PC-3 (cell line): ENCODE data around the gene TIGD1. TPM values are rescaled to one million over a fixed set of nuclear protein-coding genes. Genes with fewer than 3 reads are reported as not detected.

Experiments used
- ATAC-seq: fragments of 200-7000 bp; cut with Tn5 transposase; 2 replicates; pipeline ENCODE4 v1.9.1; 2020; ENCODE audit warnings: mild to moderate bottlenecking, moderate library complexity
- BruUV-seq: library from RNA; stranded (reverse); fragments of 400-500 nt; replicated peaks from 2 replicates; lab custom pipeline; 2021; lab: Mats Ljungman, UMichigan
- CTCF ChIA-PET: fragments of 300-600 bp; sonication (Branson Sonifier 250); formaldehyde crosslinking; loops from one replicate; lab custom pipeline; 2022; ENCODE audit warnings: antibody characterized with exemption; lab: Charles Lee
- POLR2A ChIA-PET: fragments of 300-600 bp; sonication (Branson Sonifier 250); formaldehyde crosslinking; loops from one replicate; lab custom pipeline; 2022; ENCODE audit warnings: antibody characterized with exemption; ENCODE audit not compliant: unreplicated experiment; lab: Charles Lee
- DNase-seq: peaks from one replicate; pipeline ENCODE4 v3.0.0-alpha.2; 2015
- H2AFZ ChIP-seq: fragments of 300-600 bp; sonication (generic); 2 replicates; pipeline ENCODE4 v1.6.0; 2016; ENCODE audit warnings: antibody characterized with exemption, low read length
- H3F3A ChIP-seq: fragments of 300-600 bp; sonication (generic); one replicate; pipeline ENCODE4 v1.6.0; 2017; ENCODE audit warnings: antibody characterized with exemption, low read length, control low read depth, mild to moderate bottlenecking; ENCODE audit not compliant: unreplicated experiment
- H3K27ac ChIP-seq: fragments of 300-600 bp; sonication (generic); 2 replicates; pipeline ENCODE4 v1.5.1; 2016; ENCODE audit warnings: mild to moderate bottlenecking, low read length
- H3K27me3 ChIP-seq: fragments of 300-600 bp; sonication (generic); 2 replicates; pipeline ENCODE4 v1.6.1; 2016; ENCODE audit warnings: low read length, mixed read lengths
- H3K36me3 ChIP-seq: fragments of 300-600 bp; sonication (generic); 2 replicates; pipeline ENCODE4 v1.6.1; 2016; ENCODE audit warnings: low read depth, mixed run types, low read length, mixed read lengths
- H3K4me1 ChIP-seq: fragments of 300-600 bp; sonication (generic); 2 replicates; pipeline ENCODE4 v1.5.1; 2016; ENCODE audit warnings: low read length; ENCODE audit not compliant: insufficient read depth
- H3K4me2 ChIP-seq: fragments of 300-600 bp; sonication (generic); 2 replicates; pipeline ENCODE4 v1.6.0; 2016; ENCODE audit warnings: low read length
- H3K4me3 ChIP-seq: fragments of 300-600 bp; sonication (generic); 2 replicates; pipeline ENCODE4 v1.5.1; 2016; ENCODE audit warnings: mild to moderate bottlenecking, low read length, mixed read lengths
- H3K79me2 ChIP-seq: fragments of 300-600 bp; sonication (generic); 2 replicates; pipeline ENCODE4 v1.6.1; 2017; ENCODE audit warnings: low read length, mixed read lengths
- H3K9ac ChIP-seq: fragments of 300-600 bp; sonication (generic); 2 replicates; pipeline ENCODE4 v1.6.0; 2016; ENCODE audit warnings: mild to moderate bottlenecking, low read length
- H3K9me2 ChIP-seq: fragments of 300-600 bp; sonication (generic); replicated peaks from 2 replicates; pipeline ENCODE4 v1.6.1; 2016; ENCODE audit warnings: mixed run types, low read length, mixed read lengths
- H3K9me3 ChIP-seq: fragments of 300-600 bp; sonication (generic); 2 replicates; pipeline ENCODE4 v1.6.1; 2016; ENCODE audit warnings: low read length, mixed read lengths
- H4K20me1 ChIP-seq: fragments of 300-600 bp; sonication (generic); 2 replicates; pipeline ENCODE4 v1.6.1; 2016; ENCODE audit warnings: low read length, mixed read lengths
- CTCF ChIP-seq: fragments of 300-600 bp; sonication (generic); conservative IDR thresholded peaks from 2 replicates; pipeline ENCODE4 v1.5.1; 2017; ENCODE audit warnings: antibody characterized with exemption, low read depth, mild to moderate bottlenecking, low read length
- EZH2 ChIP-seq: fragments of 300-600 bp; sonication (generic); IDR thresholded peaks from one replicate; pipeline ENCODE4 v1.6.1; 2017; ENCODE audit warnings: antibody characterized with exemption, mild to moderate bottlenecking, low read length; ENCODE audit not compliant: unreplicated experiment
- EZH2phosphoT487 ChIP-seq: fragments of 300-600 bp; sonication (generic); IDR thresholded peaks from 2 replicates; pipeline ENCODE4 v1.6.1; 2018; ENCODE audit warnings: mild to moderate bottlenecking, antibody characterized with exemption, low read length, borderline replicate concordance
- intact Hi-C: fragments of 100-400 bp; cut with micrococcal nuclease; formaldehyde crosslinking; loops from 2 replicates; pipeline ENCODE4 v1.9.0; 2023
- total RNA-seq: library from RNA; depleted of rRNA; stranded (reverse); fragments of >200 nt; gene quantifications from 2 replicates; pipeline ENCODE4 v1.2.3, GENCODE V29; 2014

TIGD1 gene
- total RNA-seq, 1 experiment from 2014 or later, result 6.3 TPM

- no peak overlapping the region for H3K9ac ChIP-seq
- H3K9me2 ChIP-seq, result no peaks in the 10 kb centered on the region
- H3K36me3 ChIP-seq, result no peaks in the 10 kb centered on the region
- H3K27ac ChIP-seq, result no peak overlapping the region
- no peak overlapping the region for H2AFZ ChIP-seq
- POLR2A ChIA-PET, result no interaction called here
- no peaks in the 10 kb centered on the region for H3K79me2 ChIP-seq
- no peak overlapping the region for H3K4me3 ChIP-seq
- H3K4me2 ChIP-seq, result no peak overlapping the region
- H3K27me3 ChIP-seq, result peaks cover 26% of the 10 kb centered on the region
- H3K9me3 ChIP-seq, result no peaks in the 10 kb centered on the region
- DNase-seq (no peak), ATAC-seq (no peak)
- CTCF ChIA-PET, result no interaction called here
- no peak for TF ChIP-seq EZH2phosphoT487
- TF ChIP-seq EZH2, result no peak
- no peaks in the 10 kb centered on the region for H4K20me1 ChIP-seq
- H3F3A ChIP-seq, result no peaks in the 10 kb centered on the region
- H3K4me1 ChIP-seq, result no peaks in the 10 kb centered on the region
- intact Hi-C loops, result no loop called here
- BruUV-seq, result no TSS peak
Observed at GRCh38 chr2:232520489-232520888, 29.9 kb downstream of the TIGD1 start.

GRCh38 chr2:232519581-232520438 lies 30.5 kb downstream of the TIGD1 start, which contains the start of gene PRSS56:
Gene PRSS56 (plus strand): TSS chr2:232520388. CDS start chr2:232520599, 211 bp downstream.
- H3K27ac ChIP-seq, result no peak within 1 kb of the TSS
- no peaks in the 10 kb centered on the region for H4K20me1 ChIP-seq
- TF ChIP-seq EZH2phosphoT487, result no peak
- TF ChIP-seq EZH2, result no peak
- TF ChIP-seq CTCF, result no peak
- H3K9me3 ChIP-seq, result no peaks in the 10 kb centered on the region
- H3K27me3 ChIP-seq, result peaks cover 26% of the 10 kb centered on the region
- ChIA-PET CTCF (no interaction called here), POLR2A (no interaction called here)
- intact Hi-C loops, result no loop called here
- no peak for ATAC-seq
- no peaks in the 10 kb centered on the region for H3F3A ChIP-seq
- H3K4me1 ChIP-seq, result no peaks in the 10 kb centered on the region
- no peak within 1 kb of the TSS for H3K9ac ChIP-seq
- no peak within 1 kb of the TSS for H2AFZ ChIP-seq
- no peak within 1 kb of the TSS for H3K4me3 ChIP-seq
- H3K36me3 ChIP-seq, result no peaks in the 10 kb centered on the region
- no peaks in the 10 kb centered on the region for H3K9me2 ChIP-seq
- no peak within 1 kb of the TSS for H3K4me2 ChIP-seq
- DNase-seq, result no peak
- no peaks in the 10 kb centered on the region for H3K79me2 ChIP-seq
- BruUV-seq, result no TSS peak

- TF ChIP-seq EZH2phosphoT487 (no peak), CTCF (no peak), EZH2 (no peak)
- Histone ChIP-seq H4K20me1 (no peaks in the 10 kb centered on the region), H3K4me2 (no peak overlapping the region), H3K79me2 (no peaks in the 10 kb centered on the region), H3K27me3 (peaks cover 16% of the 10 kb centered on the region), H3F3A (no peaks in the 10 kb centered on the region), H3K9me3 (no peaks in the 10 kb centered on the region), H3K9ac (no peak overlapping the region), H2AFZ (no peak overlapping the region), H3K4me1 (no peaks in the 10 kb centered on the region), H3K9me2 (no peaks in the 10 kb centered on the region), H3K27ac (no peak overlapping the region), H3K4me3 (no peak overlapping the region), H3K36me3 (no peaks in the 10 kb centered on the region)
- no TSS peak for BruUV-seq
- intact Hi-C loops, result no loop called here
- POLR2A ChIA-PET, result no interaction called here
- DNase-seq (no peak), ATAC-seq (no peak)
- CTCF ChIA-PET, result no interaction called here
Observed at GRCh38 chr2:232518844-232519243, 31.5 kb downstream of the TIGD1 start.
